GM18519 (cell line): ENCODE results near the gene SLC24A3.

Source experiments
- ATAC-seq: cut with Tn5 transposase; IDR thresholded peaks from one replicate; pipeline ENCODE4 v1.9.1; 2021; ENCODE audit warnings: mild to moderate bottlenecking, moderate library complexity; ENCODE audit not compliant: unreplicated experiment, low FRiP score

The SLC24A3 gene

DNA sequence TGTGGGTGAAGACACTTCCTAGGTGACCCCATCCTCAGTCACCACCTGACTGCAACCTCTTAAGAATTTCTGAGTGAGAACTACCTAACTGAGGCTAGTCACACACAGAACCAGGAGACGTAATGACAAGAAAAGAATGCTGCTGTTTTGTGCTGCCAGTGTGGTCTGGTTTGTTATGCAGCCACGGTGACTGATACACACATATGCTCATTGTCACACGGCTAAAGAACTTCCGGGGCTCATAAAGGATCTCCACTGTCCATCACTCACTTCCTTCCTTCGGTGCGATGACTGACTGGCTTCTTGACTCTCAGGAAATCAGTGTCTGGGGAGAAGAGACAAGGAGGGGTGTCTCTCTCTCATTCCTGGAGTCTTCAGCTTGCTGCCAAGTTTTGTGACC, 88.0 kb downstream of the SLC24A3 start:
- no peak for ATAC-seq

DNA sequence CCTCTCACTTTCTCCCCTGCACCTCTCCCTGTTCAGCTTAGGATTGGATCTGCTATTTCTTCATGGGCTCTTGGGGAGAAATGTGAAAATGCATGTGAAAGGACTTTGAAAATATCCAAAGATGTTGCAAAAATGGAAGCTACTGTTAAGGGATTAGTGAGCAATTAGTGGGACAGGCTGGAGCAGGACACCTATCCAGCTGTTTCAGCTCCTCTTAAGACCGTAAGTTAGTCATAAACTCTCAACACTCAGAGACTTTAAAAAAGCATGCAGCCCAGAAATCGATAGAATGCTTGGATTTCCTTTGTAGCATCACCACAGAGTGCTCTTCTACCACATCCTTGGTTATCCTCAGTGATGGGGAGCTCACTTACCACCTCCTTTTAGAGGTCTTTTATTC, 88.7 kb downstream of the SLC24A3 start:
- no peak for ATAC-seq

GRCh38 chr20:19301843-19302242, 89.4 kb downstream of the SLC24A3 start:
- no peak for ATAC-seq

DNA sequence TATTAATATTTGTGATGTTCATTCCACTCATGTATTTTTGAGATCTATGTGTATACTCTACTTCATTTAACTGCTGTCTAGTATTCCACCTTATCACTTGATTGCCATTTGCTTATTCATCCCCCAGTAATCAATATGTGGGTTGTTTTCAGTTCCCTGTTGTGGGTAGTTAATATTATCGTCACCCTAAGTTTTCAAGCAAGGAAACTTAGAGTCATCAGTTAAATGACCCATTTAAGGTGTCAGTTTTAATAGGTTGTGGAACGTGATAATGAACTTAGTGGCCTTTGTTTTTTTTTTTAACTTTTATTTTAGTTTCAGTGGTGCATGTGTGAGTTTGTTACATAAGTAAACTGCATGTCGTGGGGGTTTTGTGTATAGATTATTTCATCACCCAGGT, 90.3 kb downstream of the SLC24A3 start:
- no peak for ATAC-seq

GRCh38 chr20:19304389-19304788, 91.9 kb downstream of the SLC24A3 start:
- ATAC-seq, result no peak

DNA sequence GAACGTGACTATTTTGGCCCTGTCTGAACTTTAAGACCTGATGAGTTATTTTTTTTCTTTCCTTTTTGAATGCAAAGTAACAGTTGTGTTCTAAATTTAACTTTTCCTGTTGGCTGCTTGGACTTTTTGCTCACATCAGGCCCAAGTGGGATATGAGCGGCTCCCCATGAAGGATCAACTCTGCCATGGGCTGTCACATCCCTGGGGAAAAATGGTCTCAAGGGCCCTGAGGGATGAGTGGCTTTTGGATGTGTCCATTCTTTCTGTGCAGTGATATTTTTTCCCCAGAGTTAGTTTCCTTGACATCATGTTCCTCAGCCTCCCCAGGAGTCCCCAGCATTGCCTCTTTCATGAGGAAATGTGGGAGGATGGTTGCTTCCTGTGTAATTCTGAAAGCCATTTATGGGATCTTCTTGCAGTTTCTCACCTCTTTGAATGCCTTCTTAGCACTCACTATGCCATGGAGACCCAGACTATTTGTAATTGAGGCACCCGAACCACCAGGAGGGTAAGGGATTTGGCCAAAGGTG, 92.5 kb downstream of the SLC24A3 start:
- ATAC-seq, result no peak

DNA sequence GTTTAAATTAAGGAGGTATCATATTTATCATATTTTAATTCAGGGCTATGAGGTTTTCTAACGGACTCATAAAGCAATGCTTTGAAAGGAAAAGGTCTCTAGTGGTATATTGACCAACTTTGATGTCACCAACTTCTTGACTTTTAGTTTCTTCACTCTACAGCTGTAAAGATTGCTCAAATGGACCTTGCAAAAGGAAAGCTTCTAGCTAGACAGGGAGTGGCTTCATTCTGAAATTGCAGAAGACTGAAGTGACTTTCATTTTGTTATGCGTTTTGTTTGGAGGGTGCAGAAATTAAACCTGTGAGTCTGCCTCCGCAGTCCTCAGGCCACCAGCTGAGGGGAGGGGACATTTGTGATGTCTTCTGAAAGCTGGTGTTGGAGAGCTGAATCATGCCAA, 95.7 kb downstream of the SLC24A3 start:
- ATAC-seq, result no peak

DNA sequence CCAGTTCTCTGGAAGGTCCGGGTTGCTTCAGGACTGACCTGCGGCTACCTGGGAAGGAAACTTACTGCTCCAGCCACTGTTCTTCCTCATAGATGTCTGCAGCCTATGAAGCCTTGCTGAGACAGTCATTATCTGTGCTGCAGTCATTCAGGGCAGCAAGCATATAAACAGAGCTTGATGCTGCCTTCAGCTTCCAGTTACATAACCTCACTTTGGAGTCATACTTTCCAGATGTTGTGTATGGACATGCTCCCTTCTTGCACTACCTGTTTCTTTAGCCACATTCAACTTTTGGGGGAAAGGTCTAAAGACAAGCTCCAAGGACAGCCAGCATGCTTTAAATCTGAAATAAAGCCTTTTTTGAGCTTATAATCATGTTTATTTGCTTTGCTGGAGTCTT, 98.1 kb downstream of the SLC24A3 start:
- ATAC-seq, result no peak

DNA sequence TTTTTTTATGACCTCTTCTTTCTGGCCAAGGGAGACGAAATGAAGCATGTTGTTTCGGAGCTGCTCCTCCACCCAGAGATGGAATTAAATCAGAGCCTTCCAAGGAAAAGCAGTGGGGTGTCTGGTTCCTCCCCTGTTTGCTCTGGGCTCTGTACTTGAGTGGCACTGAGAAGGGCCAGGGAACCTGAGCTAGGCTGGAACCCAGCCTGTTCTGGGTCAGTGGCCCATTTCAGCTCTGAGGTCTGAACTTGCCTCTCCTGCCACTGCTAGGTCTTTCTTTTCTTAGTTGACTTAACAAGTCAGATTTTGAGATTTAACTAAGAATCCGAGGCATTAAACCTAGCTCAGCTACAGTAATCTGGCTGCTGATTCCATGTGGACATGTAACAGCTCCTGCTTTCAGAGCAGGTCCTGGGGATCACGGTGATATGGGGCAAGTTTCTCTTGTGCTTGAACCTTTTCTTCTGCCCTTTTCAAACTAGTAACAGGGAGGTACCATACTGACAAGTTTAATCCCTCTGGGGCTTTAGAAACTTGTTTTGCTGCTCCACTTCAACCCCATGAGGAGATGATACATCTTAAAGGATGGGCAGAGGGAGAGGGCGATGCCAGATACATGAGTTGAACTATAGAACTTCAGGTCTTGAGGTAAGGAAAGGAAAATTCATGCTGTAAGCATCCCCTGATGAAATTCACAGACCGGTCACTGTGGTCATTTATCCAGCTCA, 101.1 kb downstream of the SLC24A3 start:
- ATAC-seq, result no peak

- ATAC-seq, result no peak
Measured at GRCh38 chr20:19314621-19315020, 102.2 kb downstream of the SLC24A3 start.

GRCh38 chr20:19317237-19318069, 105.0 kb downstream of the SLC24A3 start:
- ATAC-seq, result no peak

GRCh38 chr20:19318610-19319009, 106.2 kb downstream of the SLC24A3 start:
- no peak for ATAC-seq

- ATAC-seq, result no peak
Measured at GRCh38 chr20:19320005-19320404, 107.6 kb downstream of the SLC24A3 start.

- no peak for ATAC-seq
Measured at GRCh38 chr20:19321176-19321575, 108.7 kb downstream of the SLC24A3 start.

- ATAC-seq, result no peak
Measured at GRCh38 chr20:19322061-19322985, 109.9 kb downstream of the SLC24A3 start.

DNA sequence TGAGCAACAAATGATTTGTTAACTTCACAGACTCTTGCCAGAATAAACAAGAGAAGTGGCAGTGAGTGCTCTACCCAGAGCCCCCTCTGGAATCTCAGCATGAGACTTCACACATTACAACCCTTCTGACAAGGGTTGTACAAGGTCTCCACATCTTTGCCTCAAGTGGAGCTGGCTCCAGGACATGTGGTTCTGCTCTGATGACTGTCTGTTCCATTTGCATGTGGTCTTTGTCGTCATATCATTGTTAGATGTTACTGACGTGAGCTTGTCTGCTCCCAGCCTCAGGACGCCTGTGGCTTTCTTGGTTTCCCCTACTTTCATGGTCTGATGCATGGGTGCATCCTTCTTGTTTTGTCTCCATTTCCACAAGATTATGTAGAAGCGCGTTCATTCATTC, 115.0 kb downstream of the SLC24A3 start:
- no peak for ATAC-seq

DNA sequence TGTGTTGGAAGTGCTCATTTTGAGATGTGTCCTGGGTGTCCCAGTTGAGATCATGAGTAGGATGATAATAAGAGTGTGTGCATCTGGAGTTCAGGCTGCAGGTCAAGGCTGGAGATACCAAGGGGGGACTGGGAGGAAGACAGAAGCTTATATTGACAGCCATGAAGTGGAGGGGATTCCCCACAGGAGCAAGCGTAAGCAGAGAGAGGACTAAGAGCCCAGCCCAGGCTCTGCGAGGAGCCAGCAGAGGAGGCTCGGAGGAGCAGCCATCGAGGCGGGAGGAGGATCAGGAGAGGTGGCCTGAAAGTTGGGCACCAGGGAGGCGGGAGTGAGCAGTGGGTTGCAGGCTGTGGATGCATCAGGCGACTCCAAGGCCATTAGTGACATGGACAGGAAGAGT, 116.2 kb downstream of the SLC24A3 start:
- ATAC-seq, result no peak

- ATAC-seq, result no peak
Measured at GRCh38 chr20:19330038-19330437, 117.6 kb downstream of the SLC24A3 start.

GRCh38 chr20:19330731-19331130, 118.3 kb downstream of the SLC24A3 start:
- no peak for ATAC-seq

DNA sequence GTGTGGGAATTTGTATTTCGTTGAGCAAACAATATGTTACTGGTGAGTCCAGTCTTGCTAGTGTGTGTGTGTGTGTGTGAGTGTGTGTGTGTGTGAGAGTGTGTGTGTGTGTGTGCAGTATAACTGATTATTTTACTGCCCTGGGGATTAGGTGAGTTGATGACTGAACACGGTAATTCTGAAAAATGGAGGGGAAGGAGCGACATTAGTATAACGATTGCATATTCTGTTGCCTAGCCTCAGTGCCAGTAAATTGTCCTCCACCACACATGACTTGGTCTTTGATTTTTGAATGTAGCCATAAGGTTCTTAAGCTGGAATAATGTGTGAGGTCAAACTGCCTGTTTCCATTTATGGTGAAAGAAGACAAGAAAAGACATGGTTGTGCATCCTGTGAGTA, 121.1 kb downstream of the SLC24A3 start:
- no peak for ATAC-seq

DNA sequence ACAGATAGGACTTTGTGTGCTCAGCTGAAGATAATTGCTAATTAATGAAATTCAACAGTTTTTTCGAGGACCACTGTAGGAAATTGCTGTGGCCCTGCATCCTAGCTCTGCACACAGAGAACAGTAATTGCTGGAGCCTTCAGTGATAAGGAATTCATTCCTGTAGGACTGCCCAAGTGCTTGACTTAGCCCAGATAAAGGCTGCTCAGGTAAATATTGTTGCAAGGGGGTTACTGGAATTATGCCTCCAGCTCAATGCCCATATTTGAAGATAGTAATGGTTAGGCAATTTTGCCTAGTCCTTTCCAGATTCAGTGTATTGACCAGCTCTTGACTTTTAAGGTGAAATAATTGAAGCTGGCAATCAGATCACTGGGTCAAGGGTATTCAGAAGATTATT, 122.9 kb downstream of the SLC24A3 start:
- ATAC-seq, result no peak
